ENCODE data around the gene TMEM141. TPM values are rescaled to one million over a fixed set of nuclear protein-coding genes. Genes with fewer than 3 reads are reported as not detected.
"Not testable (repeated sequence)": the region's sequence is repeated elsewhere in the genome, so short reads cannot be mapped to it uniquely, and the experiment has no call there.

The TMEM141 gene
- total and polyA plus RNA-seq, 2 experiments from 2014 or later = 200 to 238 TPM

GRCh38 chr9:136779808-136780207 lies 11.3 kb upstream of the TMEM141 start:
- no peak for TF ChIP-seq CTCF (IDR thresholded peaks at IDR 0.05; ENCODE audit: low read depth, low read length)
- Histone ChIP-seq H3K27me3 (no peaks in the 10 kb centered on the region), H3K4me1 (ENCODE audit: low read depth) (peaks cover 10% of the 10 kb centered on the region)

GRCh38 chr9:136782452-136782851 lies 8.7 kb upstream of the TMEM141 start:
- TF ChIP-seq CTCF (IDR thresholded peaks at IDR 0.05; ENCODE audit: low read depth, low read length) = no peak
- DNase-seq (ENCODE audit: low read depth in 1 of 2, low spot score in 1 of 2) = no peak
- H3K9me3 ChIP-seq (ENCODE audit: low read depth) = no peaks in the 10 kb centered on the region
- no peak overlapping the region for H3K4me3 ChIP-seq
- no peak overlapping the region for H3K27ac ChIP-seq
- no peaks in the 10 kb centered on the region for H3K36me3 ChIP-seq
- peaks cover 25% of the 10 kb centered on the region for H3K4me1 ChIP-seq (ENCODE audit: low read depth)
- H3K27me3 ChIP-seq = no peaks in the 10 kb centered on the region

More at GRCh38 chr9:136779808-136780207, 11.3 kb upstream of the TMEM141 start:
- Histone ChIP-seq H3K27ac (no peak overlapping the region), H3K4me3 (no peak overlapping the region), H3K9me3 (ENCODE audit: low read depth) (no peaks in the 10 kb centered on the region), H3K36me3 (no peaks in the 10 kb centered on the region)
- no peak for DNase-seq (ENCODE audit: low read depth in 1 of 2, low spot score in 1 of 2)

GRCh38 chr9:136784249-136784996 lies 6.7 kb upstream of the TMEM141 start:
- peak; percentile 19 for TF ChIP-seq CTCF (IDR thresholded peaks at IDR 0.05; ENCODE audit: low read depth, low read length)
- Histone ChIP-seq H3K27ac (peak overlapping the region; percentile 90), H3K9me3 (ENCODE audit: low read depth) (no peaks in the 10 kb centered on the region), H3K4me1 (ENCODE audit: low read depth) (peaks cover 42% of the 10 kb centered on the region), H3K4me3 (no peak overlapping the region), H3K27me3 (no peaks in the 10 kb centered on the region), H3K36me3 (no peaks in the 10 kb centered on the region)
- DNase-seq (ENCODE audit: low read depth in 1 of 2, low spot score in 1 of 2) = peak; percentile 46 to 53

GRCh38 chr9:136784997-136785361 lies 6.2 kb upstream of the TMEM141 start:
- H3K36me3 ChIP-seq = no peaks in the 10 kb centered on the region
- peak in 1 of 2 donors; percentile 32 for DNase-seq (ENCODE audit: low read depth in 1 of 2, low spot score in 1 of 2)
- H3K4me3 ChIP-seq = no peak overlapping the region
- TF ChIP-seq CTCF (IDR thresholded peaks at IDR 0.05; ENCODE audit: low read depth, low read length) = no peak
- peak overlapping the region; percentile 90 for H3K27ac ChIP-seq
- no peaks in the 10 kb centered on the region for H3K9me3 ChIP-seq (ENCODE audit: low read depth)
- H3K4me1 ChIP-seq (ENCODE audit: low read depth) = peaks cover 47% of the 10 kb centered on the region
- no peaks in the 10 kb centered on the region for H3K27me3 ChIP-seq

- peak overlapping the region; percentile 90 for H3K27ac ChIP-seq
- not testable (repeated sequence) for H3K27me3 ChIP-seq; H3K36me3 ChIP-seq; H3K9me3 ChIP-seq (ENCODE audit: low read depth); DNase-seq (ENCODE audit: low read depth in 1 of 2, low spot score in 1 of 2); H3K4me3 ChIP-seq
- peaks cover 53% of the 10 kb centered on the region for H3K4me1 ChIP-seq (ENCODE audit: low read depth)
Observed at GRCh38 chr9:136785565-136786355, 5.4 kb upstream of the TMEM141 start.

GRCh38 chr9:136786451-136786850 lies 4.7 kb upstream of the TMEM141 start:
- H3K4me1 ChIP-seq (ENCODE audit: low read depth) = peaks cover 53% of the 10 kb centered on the region
- no peaks in the 10 kb centered on the region for H3K27me3 ChIP-seq

GRCh38 chr9:136786983-136787382 lies 4.2 kb upstream of the TMEM141 start:
- DNase-seq (ENCODE audit: low read depth in 1 of 2, low spot score in 1 of 2); H3K9me3 ChIP-seq (ENCODE audit: low read depth); H3K36me3 ChIP-seq; H3K27me3 ChIP-seq; H3K27ac ChIP-seq; H3K4me3 ChIP-seq: not testable (repeated sequence)
- peaks cover 54% of the 10 kb centered on the region for H3K4me1 ChIP-seq (ENCODE audit: low read depth)

More at GRCh38 chr9:136786451-136786850, 4.7 kb upstream of the TMEM141 start:
- Histone ChIP-seq H3K27ac (peak overlapping the region; percentile 90), H3K4me3 (no peak overlapping the region), H3K9me3 (ENCODE audit: low read depth) (no peaks in the 10 kb centered on the region), H3K36me3 (no peaks in the 10 kb centered on the region)
- no peak for TF ChIP-seq CTCF (IDR thresholded peaks at IDR 0.05; ENCODE audit: low read depth, low read length)
- no peak for DNase-seq (ENCODE audit: low read depth in 1 of 2, low spot score in 1 of 2)

Measured in cardiac muscle cell (in vitro differentiated cells and primary cell).